HCT116 (cell line): Measurements from ENCODE around the gene ETS1. TPM values are rescaled to one million over a fixed set of nuclear protein-coding genes. Genes with fewer than 3 reads are reported as not detected.

Experiments
- ATAC-seq: fragments of 200-7000 bp; cut with Tn5 transposase; 2 replicates; pipeline ENCODE4 v1.9.1; 2020; ENCODE audit warnings: mild to moderate bottlenecking, moderate library complexity
- BruUV-seq: library from RNA; stranded (reverse); fragments of 400-500 nt; replicated peaks from 2 replicates; lab custom pipeline; 2021; lab: Mats Ljungman, UMichigan
- CTCF ChIA-PET: fragments of 300-600 bp; sonication (Branson Sonifier 250); formaldehyde crosslinking; loops from one replicate; lab custom pipeline; 2021; ENCODE audit warnings: antibody characterized with exemption; lab: Charles Lee
- POLR2A ChIA-PET: fragments of 300-600, 350-600 bp; sonication (Branson Sonifier 250); formaldehyde crosslinking; loops from one replicate; lab custom pipeline; 2021; ENCODE audit warnings: antibody characterized with exemption; lab: Charles Lee
- RAD21 ChIA-PET, 2 experiments: fragments of 300-600 bp; sonication (Branson Sonifier 250); formaldehyde crosslinking; loops; one replicate each; lab custom pipeline; 2023; ENCODE audit warnings: low total read pairs in 2 of 2; ENCODE audit not compliant: uncharacterized antibody in 2 of 2, unreplicated experiment in 2 of 2, low non-redundant PET in 1 of 2; lab: Charles Lee
- DNase-seq: peaks from one replicate; pipeline ENCODE4 v3.0.0-alpha.2; 2010; ENCODE audit warnings: low read depth, low spot score
- H2AFZ ChIP-seq: fragments of 200-600 bp; shearing (Covaris generic), sonication (generic); 2 replicates; pipeline ENCODE4 v1.6.1; 2017; ENCODE audit warnings: low read depth, mixed run types, mixed read lengths, antibody characterized with exemption, low read length; ENCODE audit not compliant: poor library complexity, severe bottlenecking
- H3K27ac ChIP-seq: 2 replicates; pipeline ENCODE4 v1.5.1; 2012; ENCODE audit warnings: low read depth, low read length
- H3K27me3 ChIP-seq: fragments of 200-600 bp; sonication (generic); 2 replicates; pipeline ENCODE4 v1.6.1; 2016; ENCODE audit warnings: mixed run types, low read length, mixed read lengths; ENCODE audit not compliant: insufficient read depth
- H3K36me3 ChIP-seq, 2 experiments: fragments of 200-500 bp in 1 of 2; fragments of 200-600 bp in 1 of 2; sonication (Bioruptor generic) in 1 of 2; sonication (generic) in 1 of 2; 2 replicates each; pipeline versions ENCODE4 v1.5.1 to v1.6.1; 2014 to 2016; ENCODE audit warnings: low read length in 2 of 2, inconsistent platforms in 1 of 2, mixed read lengths in 1 of 2, mixed run types in 1 of 2; ENCODE audit not compliant: insufficient read depth in 2 of 2, control insufficient read depth in 1 of 2
- H3K4me1 ChIP-seq, 2 experiments: fragments of 200-600 bp in 1 of 2; sonication (generic) in 1 of 2; 2 replicates each; pipeline versions ENCODE4 v1.5.1 to v1.6.1; 2012 to 2017; ENCODE audit warnings: low read length in 2 of 2, inconsistent platforms in 1 of 2, mild to moderate bottlenecking in 1 of 2, mixed read lengths in 1 of 2, mixed run types in 1 of 2, moderate library complexity in 1 of 2; ENCODE audit not compliant: insufficient read depth in 2 of 2, control insufficient read depth in 1 of 2
- H3K4me2 ChIP-seq: fragments of 200-600 bp; sonication (generic); 2 replicates; pipeline ENCODE4 v1.6.1; 2017; ENCODE audit warnings: mixed run types, low read length, mixed read lengths
- H3K4me3 ChIP-seq, 2 experiments: fragments of 200-600 bp in 1 of 2; sonication (generic) in 1 of 2; replicated peaks in 1 of 2; 2 replicates each; pipeline ENCODE4 v1.5.1; 2011 to 2016; ENCODE audit warnings: low read length in 2 of 2, control low read depth in 1 of 2, low read depth in 1 of 2, mild to moderate bottlenecking in 1 of 2, mixed read lengths in 1 of 2, mixed run types in 1 of 2
- H3K79me2 ChIP-seq: fragments of 200-600 bp; sonication (generic); 2 replicates; pipeline ENCODE4 v1.6.1; 2017; ENCODE audit warnings: mild to moderate bottlenecking, mixed run types, low read length, moderate library complexity, mixed read lengths; ENCODE audit not compliant: insufficient read depth
- H3K9ac ChIP-seq: fragments of 200-600 bp; sonication (generic); 2 replicates; pipeline ENCODE4 v1.6.1; 2016; ENCODE audit warnings: low read length, mixed read lengths
- H3K9me2 ChIP-seq: fragments of 200-600 bp; sonication (generic), shearing (Covaris generic); 2 replicates; pipeline ENCODE4 v1.6.1; 2017; ENCODE audit warnings: mixed run types, mild to moderate bottlenecking, moderate library complexity; ENCODE audit not compliant: insufficient read depth
- H3K9me3 ChIP-seq, 2 experiments: fragments of 200-500 bp in 1 of 2; fragments of 200-600 bp in 1 of 2; sonication (Bioruptor generic) in 1 of 2; sonication (generic) in 1 of 2; 2 replicates each; pipeline ENCODE4 v1.6.1; 2014 to 2017; ENCODE audit warnings: low read length in 2 of 2, mixed read lengths in 2 of 2, inconsistent platforms in 1 of 2, low read depth in 1 of 2, mild to moderate bottlenecking in 1 of 2, mixed run types in 1 of 2, moderate library complexity in 1 of 2; ENCODE audit not compliant: control insufficient read depth in 1 of 2, insufficient read depth in 1 of 2
- H4K20me1 ChIP-seq: fragments of 200-600 bp; sonication (generic), shearing (Covaris generic); 2 replicates; pipeline ENCODE4 v1.6.1; 2017; ENCODE audit warnings: mixed run types, mild to moderate bottlenecking, moderate library complexity; ENCODE audit not compliant: insufficient read depth
- CBX3 ChIP-seq: IDR thresholded peaks from 2 replicates; pipeline ENCODE4 v1.6.1; 2012; ENCODE audit warnings: low read depth
- CEBPB ChIP-seq: IDR thresholded peaks from 2 replicates; pipeline ENCODE4 v1.6.1; 2012; ENCODE audit warnings: low read depth
- CTCF ChIP-seq, 3 experiments: fragments of 200-600 bp in 1 of 3; sonication (generic) in 1 of 3; IDR thresholded peaks in 2 of 3; conservative IDR thresholded peaks in 1 of 3; 2 replicates each; pipeline ENCODE4 v1.5.1; 2012 to 2017; ENCODE audit warnings: low read depth in 2 of 3, low read length in 2 of 3, antibody characterized with exemption in 1 of 3, borderline replicate concordance in 1 of 3, control low read depth in 1 of 3, mild to moderate bottlenecking in 1 of 3, mixed read lengths in 1 of 3, mixed run types in 1 of 3, moderate library complexity in 1 of 3; ENCODE audit not compliant: insufficient read depth in 1 of 3
- EZH2phosphoT487 ChIP-seq: fragments of 200-600 bp; IDR thresholded peaks from 2 replicates; pipeline ENCODE4 v1.6.1; 2018; ENCODE audit warnings: antibody characterized with exemption, borderline replicate concordance
- RAD21 ChIP-seq: IDR thresholded peaks from 2 replicates; pipeline ENCODE4 v1.6.1; 2012; ENCODE audit warnings: low read depth, mild to moderate bottlenecking
- SIN3A ChIP-seq: IDR thresholded peaks from 2 replicates; pipeline ENCODE4 v1.6.1; 2012; ENCODE audit warnings: low read depth
- SP1 ChIP-seq: IDR thresholded peaks from 2 replicates; pipeline ENCODE4 v1.6.1; 2012; ENCODE audit warnings: low read depth
- SRF ChIP-seq: IDR thresholded peaks from 2 replicates; pipeline ENCODE4 v1.6.1; 2012; ENCODE audit warnings: low read depth
- TCF7L2 ChIP-seq: IDR thresholded peaks from 2 replicates; pipeline ENCODE4 v1.7.0; 2011; ENCODE audit warnings: borderline replicate concordance, inconsistent platforms; ENCODE audit not compliant: insufficient read depth, insufficient read length; ENCODE audit errors: extremely low read depth
- intact Hi-C: fragments of 100-400 bp; cut with micrococcal nuclease; formaldehyde crosslinking; loops from 2 replicates; pipeline ENCODE4 v1.10.0; 2022
- total RNA-seq: library from RNA; stranded (reverse); gene quantifications from one replicate; pipeline ENCODE4 v1.2.1, GENCODE V29; 2021; ENCODE audit not compliant: unreplicated experiment
- TF ChIP-seq, protein P1 (sequence below): IDR thresholded peaks from 2 replicates; pipeline ENCODE4 v1.6.1; 2012
- TF ChIP-seq, protein P2 (sequence below): IDR thresholded peaks from 2 replicates; pipeline ENCODE4 v1.6.1; 2012
- TF ChIP-seq, protein P3 (sequence below): IDR thresholded peaks from 2 replicates; pipeline ENCODE4 v1.6.1; 2011; ENCODE audit warnings: mild to moderate bottlenecking, low read length, moderate library complexity; ENCODE audit not compliant: insufficient replicate concordance; ENCODE audit errors: extremely low read depth

The ETS1 gene
- total RNA-seq, 1 experiment from 2014 or later = 9.2 TPM

DNA sequence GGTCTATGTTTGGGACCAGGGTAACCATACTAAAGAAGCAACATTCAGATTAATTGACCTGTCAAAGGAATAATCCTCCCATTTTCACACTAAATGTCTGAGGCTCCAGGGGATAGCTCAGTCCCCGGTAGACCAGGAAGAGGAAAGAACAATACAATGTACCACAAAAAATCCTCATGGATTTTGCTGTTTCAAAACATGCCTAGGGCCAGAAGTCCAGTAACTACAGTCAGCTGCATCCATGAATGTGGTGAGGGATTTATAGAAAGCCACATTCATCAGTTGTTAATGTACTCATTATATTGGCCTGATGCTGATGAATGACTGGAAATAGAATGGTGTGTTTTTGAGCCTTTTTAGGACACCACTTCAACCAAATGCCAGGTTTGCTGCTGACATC lies 6.9 kb upstream of the ETS1 start:
- no peak overlapping the region for H2AFZ ChIP-seq
- no peak for ATAC-seq
- H3K36me3 ChIP-seq = no peaks in the 10 kb centered on the region
- ChIA-PET RAD21 (no interaction called here), POLR2A (no interaction called here), CTCF (no interaction called here)
- H4K20me1 ChIP-seq = no peaks in the 10 kb centered on the region
- no peaks in the 10 kb centered on the region for H3K9me3 ChIP-seq
- H3K4me1 ChIP-seq = no peaks in the 10 kb centered on the region
- no peaks in the 10 kb centered on the region for H3K9me2 ChIP-seq
- intact Hi-C loops = no loop called here
- H3K27me3 ChIP-seq = peaks cover 92% of the 10 kb centered on the region
- no peaks in the 10 kb centered on the region for H3K79me2 ChIP-seq
- no peak overlapping the region for H3K27ac ChIP-seq
- no TSS peak for BruUV-seq
- no peak overlapping the region for H3K9ac ChIP-seq
- TF ChIP-seq TCF7L2 (no peak), CTCF (IDR thresholded peaks at IDR 0.05 in 2 of 3, conservative IDR thresholded peaks at IDR 0.05 in 1 of 3; ENCODE audit: borderline replicate concordance in 1 of 3, insufficient read depth in 1 of 3, low read depth in 2 of 3, low read length in 2 of 3) (no peak), CEBPB (no peak), CBX3 (no peak), SIN3A (no peak), RAD21 (no peak), SRF (no peak)
- TF ChIP-seq, protein P1, sequence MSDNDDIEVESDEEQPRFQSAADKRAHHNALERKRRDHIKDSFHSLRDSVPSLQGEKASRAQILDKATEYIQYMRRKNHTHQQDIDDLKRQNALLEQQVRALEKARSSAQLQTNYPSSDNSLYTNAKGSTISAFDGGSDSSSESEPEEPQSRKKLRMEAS = no peak
- TF ChIP-seq, protein P2, sequence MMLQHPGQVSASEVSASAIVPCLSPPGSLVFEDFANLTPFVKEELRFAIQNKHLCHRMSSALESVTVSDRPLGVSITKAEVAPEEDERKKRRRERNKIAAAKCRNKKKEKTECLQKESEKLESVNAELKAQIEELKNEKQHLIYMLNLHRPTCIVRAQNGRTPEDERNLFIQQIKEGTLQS = no peak
- TF ChIP-seq, all 23 proteins: peak for 0
- Histone ChIP-seq H3K4me3 (no peak overlapping the region), H3K4me2 (no peak overlapping the region)
- DNase-seq = no peak

DNA sequence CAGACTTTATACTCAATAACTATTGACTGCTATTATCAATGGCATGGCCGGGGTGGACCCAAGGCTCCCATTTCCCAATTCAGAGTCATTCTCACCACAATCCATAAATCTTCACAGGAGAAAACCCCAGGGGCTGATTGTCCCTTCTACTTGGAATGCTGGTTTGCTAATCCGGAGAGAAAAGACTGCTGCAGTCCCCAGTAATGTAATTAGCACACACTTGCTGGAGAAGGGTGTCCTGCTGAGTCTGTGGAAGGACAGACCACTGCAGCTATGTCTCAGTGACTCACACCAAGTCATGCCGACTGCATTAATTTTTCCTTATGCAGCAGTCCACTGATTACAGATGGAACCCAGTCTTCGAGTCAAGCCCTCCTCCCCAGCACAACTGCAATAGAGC lies 5.9 kb upstream of the ETS1 start:
- Histone ChIP-seq H3K27me3 (peaks cover 92% of the 10 kb centered on the region), H3K9me2 (no peaks in the 10 kb centered on the region), H3K36me3 (no peaks in the 10 kb centered on the region), H3K4me2 (no peak overlapping the region), H3K4me3 (no peak overlapping the region), H4K20me1 (no peaks in the 10 kb centered on the region), H3K79me2 (no peaks in the 10 kb centered on the region), H2AFZ (no peak overlapping the region), H3K27ac (no peak overlapping the region), H3K9ac (no peak overlapping the region), H3K4me1 (no peaks in the 10 kb centered on the region), H3K9me3 (no peaks in the 10 kb centered on the region)
- CTCF ChIA-PET = no interaction called here
- DNase-seq (no peak), ATAC-seq (no peak)
- POLR2A ChIA-PET = no interaction called here
- RAD21 ChIA-PET = no interaction called here
- intact Hi-C loops = no loop called here
- no TSS peak for BruUV-seq
- no peak for TF ChIP-seq RAD21
- TF ChIP-seq, protein P2 = no peak
- TF ChIP-seq, protein P3, sequence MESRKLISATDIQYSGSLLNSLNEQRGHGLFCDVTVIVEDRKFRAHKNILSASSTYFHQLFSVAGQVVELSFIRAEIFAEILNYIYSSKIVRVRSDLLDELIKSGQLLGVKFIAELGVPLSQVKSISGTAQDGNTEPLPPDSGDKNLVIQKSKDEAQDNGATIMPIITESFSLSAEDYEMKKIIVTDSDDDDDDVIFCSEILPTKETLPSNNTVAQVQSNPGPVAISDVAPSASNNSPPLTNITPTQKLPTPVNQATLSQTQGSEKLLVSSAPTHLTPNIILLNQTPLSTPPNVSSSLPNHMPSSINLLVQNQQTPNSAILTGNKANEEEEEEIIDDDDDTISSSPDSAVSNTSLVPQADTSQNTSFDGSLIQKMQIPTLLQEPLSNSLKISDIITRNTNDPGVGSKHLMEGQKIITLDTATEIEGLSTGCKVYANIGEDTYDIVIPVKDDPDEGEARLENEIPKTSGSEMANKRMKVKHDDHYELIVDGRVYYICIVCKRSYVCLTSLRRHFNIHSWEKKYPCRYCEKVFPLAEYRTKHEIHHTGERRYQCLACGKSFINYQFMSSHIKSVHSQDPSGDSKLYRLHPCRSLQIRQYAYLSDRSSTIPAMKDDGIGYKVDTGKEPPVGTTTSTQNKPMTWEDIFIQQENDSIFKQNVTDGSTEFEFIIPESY = no peak
- no peak for TF ChIP-seq CEBPB
- TF ChIP-seq EZH2phosphoT487 = no peak
- no peak for TF ChIP-seq CBX3
- no peak for TF ChIP-seq TCF7L2
- no peak for TF ChIP-seq SP1
- TF ChIP-seq, protein P1 = no peak
